SK-N-DZ (cell line): ENCODE measurements around the gene ADAM12.
A peak's percentile ranks its signal among the peaks of the same experiment; 100 is the strongest.
"Not testable (repeated sequence)": the region's sequence is repeated elsewhere in the genome, so short reads cannot be mapped to it uniquely, and the experiment has no call there.

ENCODE experiments used
- DNase-seq: peaks from one replicate; pipeline ENCODE4 v3.0.0-alpha.2; 2015; ENCODE audit warnings: low spot score

The ADAM12 gene

DNA sequence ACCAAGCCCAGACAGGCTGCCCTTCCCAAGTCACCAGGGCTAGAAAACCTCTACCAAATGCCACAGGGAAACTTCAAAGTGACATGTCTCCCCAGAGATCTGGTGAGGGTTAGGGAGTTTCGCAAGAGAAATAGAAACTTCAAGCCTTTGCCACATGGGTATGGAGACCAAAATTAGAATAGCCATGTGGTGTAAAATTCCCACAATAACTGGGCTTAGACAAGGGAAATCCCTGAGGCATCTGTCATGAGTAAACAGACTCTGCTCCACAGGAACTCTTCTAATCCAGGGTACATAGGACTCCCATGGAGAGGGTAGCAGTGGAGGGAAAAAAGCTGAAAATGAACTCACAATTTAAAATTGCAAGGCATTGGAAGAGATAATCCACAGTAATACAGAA lies 14.3 kb downstream of the ADAM12 start:
- DNase-seq: no peak

DNA sequence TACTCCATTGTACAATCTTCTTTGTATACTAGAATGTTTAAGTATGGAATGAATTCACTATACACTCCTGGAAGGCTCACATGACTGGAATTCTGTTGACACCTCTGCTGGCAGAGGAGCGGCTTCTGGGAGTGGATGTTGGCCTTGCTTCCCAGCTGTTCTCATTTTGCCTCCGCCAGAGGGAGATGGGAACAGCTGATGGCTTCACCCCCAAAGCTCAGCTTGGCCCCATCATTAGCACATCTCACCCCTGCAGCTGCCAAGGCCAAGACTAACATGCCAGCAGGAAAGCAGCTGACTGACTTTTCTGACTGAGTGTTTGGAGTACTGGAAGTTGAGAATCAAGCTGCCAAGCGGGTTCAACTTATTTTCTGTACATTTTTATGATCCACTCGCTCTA lies 15.1 kb downstream of the ADAM12 start:
- no peak for DNase-seq

DNA sequence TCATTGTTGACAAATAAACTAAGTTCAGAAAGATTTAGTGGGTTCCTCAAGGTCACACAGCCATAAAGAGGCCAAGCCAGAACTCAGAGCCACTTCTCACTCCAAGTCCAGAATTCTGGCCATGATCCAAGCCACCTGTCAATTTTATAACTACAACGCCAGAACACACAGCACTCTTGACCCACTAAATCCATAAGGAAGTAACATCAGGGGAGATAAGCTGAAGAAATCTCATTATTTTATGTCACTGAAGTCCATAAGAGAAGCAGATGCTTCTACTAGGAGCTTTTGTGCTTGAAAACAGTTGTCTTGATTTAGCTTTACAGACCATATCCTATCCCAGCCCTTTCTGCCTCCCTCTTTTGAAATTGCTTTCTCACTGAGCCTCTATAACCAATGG lies 15.9 kb downstream of the ADAM12 start:
- no peak for DNase-seq

DNA sequence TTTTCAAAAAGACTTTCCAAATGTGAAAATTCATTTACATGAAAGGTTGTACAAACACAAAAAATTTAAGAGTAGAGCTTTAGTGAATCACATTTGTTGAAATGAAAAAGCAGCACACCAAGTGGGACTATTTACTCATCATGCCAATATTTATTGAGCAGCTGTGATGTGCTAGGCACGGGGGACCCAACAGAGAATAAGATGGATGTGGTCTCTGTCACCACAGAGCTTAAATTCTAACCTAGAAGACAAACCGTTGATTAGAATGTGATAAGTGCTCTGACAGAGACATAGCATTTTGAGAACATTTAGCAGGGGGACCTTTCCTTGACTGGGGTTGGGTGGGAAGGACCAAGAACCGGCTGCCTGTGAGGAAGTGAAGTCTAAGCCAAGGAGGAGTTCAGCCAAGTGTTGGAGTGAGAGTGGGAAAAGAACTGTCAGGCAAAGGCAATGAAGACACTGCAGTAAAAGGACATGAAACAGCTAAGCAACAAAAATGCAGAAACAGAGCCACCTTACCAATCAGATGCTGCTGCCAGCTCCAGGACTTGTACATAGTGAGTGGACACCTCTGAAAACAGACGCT lies 19.1 kb downstream of the ADAM12 start:
- no peak for DNase-seq

DNA sequence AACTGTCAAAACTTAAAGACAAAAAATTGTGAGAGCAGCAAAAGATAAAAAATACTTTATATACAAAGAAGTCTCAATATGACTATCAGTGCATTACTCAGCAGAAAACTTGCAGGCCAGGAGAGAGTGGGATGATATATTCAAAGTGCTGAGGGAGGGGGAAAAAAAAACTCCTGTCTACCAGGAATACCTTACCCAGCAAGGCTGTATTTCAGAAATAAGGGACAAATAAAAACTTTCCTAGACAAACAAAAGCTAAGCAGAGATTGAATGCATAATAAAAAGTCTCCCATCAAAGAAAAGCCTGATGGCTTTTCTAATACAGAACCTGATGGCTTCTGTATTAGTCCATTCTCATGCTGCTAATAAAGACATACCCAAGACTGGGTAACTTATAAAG lies 31.1 kb downstream of the ADAM12 start:
- no peak for DNase-seq

DNA sequence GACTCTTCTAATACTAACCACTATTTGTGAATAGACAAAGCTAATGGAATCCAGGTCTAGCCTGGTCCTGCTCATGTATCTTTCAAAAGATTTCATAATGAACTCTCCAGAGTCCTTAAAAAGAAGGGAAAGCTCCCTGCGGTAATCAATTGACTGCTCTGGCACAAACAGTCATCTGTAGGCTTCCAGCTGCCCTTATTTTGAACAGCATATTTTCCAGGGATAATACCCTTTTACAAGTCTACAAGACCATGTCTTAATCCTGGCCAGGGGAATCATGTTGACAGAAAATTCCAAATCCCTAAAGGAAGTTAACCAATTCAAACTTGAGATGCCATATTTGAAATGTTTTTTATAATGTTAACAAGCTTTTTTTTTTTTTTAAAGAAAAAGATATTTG lies 34.6 kb downstream of the ADAM12 start:
- no peak for DNase-seq

DNA sequence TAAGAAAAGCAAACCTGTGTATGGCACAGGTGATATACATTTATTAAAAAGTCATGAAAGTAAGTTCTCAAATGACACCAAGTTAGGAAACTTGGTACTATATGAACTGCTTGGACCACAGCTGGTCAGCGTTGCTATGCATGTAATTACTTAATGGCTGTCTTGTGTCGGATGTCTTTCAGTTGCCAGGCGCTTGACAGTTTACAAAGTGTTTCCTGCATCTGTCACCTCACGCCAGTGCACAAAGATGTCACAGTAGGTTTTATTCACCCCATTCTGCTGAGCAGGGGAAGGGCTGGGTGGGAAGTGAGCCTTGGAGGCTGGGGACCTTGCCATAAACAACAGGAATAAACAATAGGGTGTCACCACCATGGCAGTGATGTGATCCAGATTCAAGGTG lies 35.8 kb downstream of the ADAM12 start:
- no peak for DNase-seq

DNA sequence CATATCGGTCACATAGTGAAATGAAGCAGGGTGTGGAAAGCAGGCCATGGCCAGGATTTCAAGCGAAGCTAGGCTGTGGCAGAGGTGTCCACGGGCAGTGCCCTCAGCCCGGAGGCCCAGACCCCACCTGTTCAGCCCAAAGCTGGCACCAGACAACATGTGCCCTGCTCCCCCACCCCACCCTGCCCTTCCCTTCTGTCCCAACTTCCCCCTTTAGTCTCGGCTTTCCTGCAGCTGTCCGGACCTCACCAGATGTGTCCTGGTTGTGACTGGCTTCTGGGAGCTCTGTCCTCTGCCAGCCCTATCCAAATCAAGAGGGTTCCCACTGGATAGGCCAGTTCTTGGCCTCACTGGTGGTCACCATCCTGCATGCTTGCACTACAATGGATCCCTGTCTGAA lies 37.3 kb downstream of the ADAM12 start:
- no peak for DNase-seq

DNA sequence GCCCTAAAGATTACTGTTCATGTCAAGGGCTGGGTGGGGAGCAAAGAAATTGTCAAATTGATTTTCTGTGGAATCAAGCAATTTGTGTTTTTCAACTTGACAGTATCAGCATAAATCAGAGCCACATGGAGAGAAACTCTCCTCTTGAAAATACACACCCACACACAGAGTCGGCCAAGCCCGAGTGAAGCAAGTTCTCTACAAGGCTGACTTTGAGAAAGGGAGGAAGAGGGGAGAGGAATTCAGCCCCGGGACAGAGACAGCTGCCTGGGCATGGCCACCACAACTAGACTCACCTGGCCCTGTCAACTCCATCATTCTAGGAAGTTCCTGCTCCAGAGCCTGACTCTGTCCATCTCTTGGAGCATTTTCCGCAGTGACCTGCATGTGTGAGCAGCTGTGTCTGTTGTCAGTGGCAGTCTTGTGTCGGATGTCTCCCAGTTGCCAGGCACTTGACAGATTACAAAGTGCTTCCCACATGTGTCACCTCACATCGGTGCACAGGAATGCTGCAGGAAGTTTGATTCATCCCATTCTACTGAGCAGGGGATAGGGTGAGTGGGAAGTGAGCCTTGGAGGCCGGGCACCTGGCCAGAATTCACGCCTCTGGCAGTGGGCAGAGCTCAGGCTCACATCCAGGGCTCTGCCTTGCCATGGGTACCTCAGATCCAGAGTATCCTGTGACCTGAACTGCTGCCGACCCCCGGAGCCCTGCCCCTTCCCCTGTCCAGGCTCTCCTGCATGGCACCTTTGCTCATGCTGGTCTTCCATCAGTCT lies 37.9 kb downstream of the ADAM12 start:
- no peak for DNase-seq

DNA sequence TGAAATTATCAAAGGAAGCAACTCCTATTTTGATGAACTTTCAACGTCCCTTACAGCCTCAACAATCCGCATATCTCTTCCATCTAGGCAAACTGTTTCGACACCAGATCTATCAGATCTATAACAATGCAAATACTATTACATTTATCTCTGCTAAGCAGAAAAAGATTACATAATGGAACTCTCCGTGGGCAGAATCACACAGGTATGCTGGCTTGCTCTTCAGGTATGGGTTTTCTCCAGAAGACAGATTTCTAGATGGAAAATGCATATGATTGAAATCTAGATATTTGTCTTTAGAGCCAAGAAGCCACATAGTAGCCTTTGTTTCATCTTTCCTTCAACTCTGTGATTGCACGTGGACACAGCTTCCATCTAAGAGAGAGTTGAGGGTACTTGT lies 38.6 kb downstream of the ADAM12 start:
- no peak for DNase-seq

DNA sequence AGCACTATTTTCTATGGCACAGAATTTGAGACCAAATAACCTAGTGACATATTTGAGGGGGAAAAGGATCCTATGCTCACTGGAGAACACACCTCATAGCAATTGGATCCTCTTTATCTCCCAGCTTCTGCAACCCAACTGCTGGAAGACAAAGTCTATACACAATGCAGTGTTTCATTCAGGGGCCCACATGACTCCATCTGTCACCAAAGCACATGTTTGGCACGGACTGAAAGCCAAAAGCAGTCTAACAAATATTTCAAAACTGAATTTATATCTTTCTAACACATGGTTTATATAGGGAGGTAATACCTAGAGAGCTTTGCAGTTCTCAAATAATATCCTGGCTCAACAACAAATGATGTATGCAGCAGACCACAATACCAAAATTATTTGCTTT lies 39.2 kb downstream of the ADAM12 start:
- DNase-seq: no peak

DNA sequence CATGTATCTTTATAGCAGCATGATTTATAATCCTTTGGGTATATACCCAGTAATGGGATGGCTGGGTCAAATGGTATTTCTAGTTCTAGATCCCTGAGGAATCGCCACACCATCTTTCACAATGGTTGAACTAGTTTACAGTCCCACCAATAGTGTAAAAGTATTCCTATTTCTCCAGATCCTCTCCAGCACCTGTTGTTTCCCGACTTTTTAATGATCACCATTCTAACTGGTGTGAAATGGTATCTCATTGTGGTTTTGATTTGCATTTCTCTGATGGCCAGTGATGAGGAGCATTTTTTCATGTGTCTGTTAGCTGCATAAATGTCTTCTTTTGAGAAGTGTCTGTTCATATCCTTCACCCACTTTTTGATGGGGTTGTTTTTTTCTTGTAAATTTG lies 44.8 kb downstream of the ADAM12 start:
- not testable (repeated sequence) for DNase-seq

DNA sequence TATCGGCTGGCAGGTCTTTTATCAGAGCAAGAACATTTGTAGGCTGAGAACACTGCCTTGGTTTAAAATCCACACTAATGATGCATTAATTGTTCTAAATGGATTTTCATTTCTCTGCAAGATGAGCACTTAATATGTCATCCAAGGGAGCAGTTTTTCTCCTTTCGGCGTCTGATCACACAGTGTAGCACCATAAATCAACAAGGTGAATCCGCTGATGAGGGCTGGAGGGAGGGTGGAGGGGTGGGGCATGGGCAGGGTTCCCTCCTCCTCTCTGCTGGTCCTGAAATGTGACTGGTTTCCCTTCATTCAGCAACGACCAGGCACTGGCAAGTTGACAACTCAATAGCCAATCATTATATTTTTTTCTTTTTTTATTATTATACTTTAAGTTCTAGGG lies 45.6 kb downstream of the ADAM12 start:
- DNase-seq: no peak

DNA sequence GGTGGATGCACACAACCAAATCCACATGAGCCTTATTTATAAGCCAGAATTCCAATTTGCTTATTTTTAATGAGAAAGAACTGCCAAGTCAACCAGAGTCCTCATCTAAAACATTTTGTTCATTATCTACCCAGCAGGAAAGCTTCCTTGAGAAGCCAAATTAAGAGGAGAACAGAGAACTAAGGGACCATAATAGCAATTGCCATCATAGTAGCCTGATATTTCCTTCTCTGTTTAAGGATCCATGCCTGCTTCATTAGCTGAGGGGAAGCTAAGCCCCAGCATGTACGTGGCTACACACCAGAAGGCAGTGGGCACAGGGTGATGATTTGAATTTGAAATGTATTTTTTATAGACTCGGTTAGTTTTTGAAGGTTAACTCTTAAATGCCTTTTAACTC lies 46.8 kb downstream of the ADAM12 start:
- DNase-seq: no peak

DNA sequence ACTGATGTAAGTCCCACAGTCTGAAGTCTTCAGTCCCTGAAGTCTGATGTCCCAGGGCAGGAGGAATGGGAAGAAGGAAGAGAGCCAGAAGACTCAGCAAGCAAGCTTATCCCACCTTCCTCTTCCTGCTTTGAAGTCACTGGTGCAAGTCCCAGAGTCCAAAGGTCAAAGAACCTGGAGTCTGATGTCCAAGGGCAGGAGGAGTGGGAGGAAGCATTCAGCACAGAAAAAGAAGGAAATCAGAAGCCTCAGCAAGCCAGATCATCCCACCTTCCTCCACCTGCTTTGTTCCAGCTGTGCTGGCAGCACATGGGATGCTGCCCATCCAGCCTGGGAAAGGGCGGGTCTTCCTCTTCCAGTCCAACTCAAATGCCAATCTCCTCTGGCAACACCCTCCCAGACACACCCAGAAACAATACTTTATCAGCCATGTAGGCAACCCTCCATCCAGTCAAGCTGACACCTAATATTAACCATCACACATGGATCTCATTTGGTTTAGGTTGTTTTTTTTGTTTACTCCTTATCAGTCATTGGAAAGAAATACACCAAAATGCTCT lies 50.9 kb downstream of the ADAM12 start:
- no peak for DNase-seq

DNA sequence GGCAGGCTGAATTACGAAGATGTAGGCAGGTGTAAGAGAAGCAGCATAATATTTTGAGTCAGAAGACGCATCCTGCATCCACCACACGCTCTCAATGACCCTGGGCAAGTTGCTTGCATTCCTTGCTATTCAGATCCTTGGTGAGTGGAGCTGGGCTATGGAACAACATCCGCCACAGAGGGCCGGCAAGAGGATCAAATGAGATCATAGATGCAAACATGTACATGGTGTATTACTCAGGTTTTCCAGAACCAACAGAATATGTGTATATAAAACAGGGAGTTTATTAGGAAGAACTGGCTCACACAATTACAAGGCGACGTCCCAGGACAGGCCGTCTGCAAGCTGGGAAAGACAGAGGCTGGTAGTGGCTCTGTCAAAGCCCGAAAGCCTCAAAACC lies 51.5 kb downstream of the ADAM12 start:
- no peak for DNase-seq

DNA sequence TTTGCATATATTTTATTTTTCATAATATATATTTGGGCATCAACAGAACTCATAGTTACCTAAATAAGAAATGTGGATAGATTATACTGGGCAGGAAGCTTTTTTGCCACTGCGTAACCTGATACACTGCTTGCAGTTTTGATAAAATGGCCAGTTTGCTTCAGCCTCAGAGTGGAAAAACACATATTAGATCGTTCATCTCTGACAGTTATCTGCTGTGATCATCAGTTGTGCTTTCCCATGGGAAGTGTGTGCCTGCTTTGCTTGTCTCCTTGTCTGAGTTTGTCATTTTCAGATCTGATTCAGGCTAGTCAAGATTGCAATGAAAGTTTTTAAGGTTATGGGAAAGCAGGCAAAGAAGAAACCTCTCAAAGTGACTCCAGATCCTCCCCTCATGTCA lies 54.0 kb downstream of the ADAM12 start:
- DNase-seq: no peak

DNA sequence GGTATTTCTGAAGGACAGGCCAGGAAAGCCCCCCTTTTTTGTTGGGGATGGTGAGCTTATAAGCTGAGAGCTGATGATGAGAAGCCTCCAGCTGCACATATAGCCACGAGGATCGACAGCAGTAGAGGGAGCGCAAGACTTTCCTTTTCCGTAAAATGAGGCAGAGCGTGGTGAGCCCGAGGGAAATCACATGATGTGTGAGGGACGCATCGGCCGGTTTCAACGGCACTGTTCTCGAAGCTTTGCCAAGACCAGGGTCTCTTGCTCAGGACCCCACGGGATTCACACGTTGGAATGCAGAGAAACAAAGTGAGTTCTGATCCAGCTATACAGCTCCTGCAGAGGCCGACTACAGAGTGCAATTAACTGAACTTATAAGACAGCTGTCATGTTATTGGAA lies 55.7 kb downstream of the ADAM12 start:
- no peak for DNase-seq

DNA sequence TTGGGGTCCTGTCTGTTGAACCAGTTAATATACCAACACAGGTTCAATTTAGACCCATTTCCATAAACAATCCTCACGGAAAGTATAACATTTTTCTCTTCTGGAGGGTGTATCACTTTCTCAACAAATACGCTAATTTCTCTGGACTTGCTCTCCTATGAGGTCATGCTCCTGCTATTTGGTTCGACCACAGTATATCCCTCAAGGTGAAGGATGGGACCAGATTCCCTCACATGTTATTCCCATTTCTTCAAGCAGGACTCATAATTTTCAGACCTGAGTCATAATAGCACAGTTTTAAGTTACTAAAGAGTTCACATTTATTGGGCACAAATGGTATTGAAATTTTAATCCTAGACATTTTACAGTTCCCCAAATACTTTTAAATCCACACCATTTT lies 57.2 kb downstream of the ADAM12 start:
- DNase-seq: no peak

DNA sequence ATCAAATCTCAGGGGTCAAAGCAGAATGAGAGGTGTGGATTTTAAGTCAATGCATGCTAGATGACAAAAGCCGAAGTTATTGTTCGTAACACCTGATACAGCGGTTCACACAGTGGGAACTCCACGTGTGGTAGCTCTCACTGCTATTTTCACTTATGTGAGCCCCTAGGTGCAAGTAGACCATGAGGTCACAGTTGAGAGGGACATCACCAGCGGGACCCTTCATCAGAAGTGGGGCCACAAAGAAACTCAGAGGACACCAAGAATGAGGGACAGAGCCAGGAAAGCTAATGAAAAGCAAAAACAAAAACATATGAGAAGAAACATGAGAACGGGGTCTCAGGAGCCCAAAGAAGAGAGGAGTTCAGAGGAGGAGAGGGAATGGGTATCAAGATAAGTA lies 63.5 kb downstream of the ADAM12 start:
- no peak for DNase-seq

DNA sequence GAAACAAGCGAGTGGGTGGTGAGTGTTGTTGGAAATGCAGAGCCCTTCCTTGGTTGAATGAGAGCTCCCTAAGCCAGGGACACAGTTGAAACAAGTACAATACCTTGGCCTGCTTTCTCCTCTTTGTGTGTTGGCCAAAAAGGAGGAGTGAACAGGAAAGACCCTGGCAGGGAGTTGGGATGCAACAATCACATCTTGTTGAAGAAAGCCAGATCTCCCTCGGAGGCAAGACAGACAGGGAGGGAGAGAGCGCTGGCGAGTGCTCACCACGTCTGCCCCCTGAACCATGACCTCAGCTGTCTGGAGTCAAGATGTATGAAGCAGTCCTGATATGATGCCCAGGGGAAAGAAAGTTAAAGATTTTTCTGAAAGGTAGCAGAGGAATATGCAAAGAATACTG lies 66.8 kb downstream of the ADAM12 start:
- peak; percentile 4 for DNase-seq

DNA sequence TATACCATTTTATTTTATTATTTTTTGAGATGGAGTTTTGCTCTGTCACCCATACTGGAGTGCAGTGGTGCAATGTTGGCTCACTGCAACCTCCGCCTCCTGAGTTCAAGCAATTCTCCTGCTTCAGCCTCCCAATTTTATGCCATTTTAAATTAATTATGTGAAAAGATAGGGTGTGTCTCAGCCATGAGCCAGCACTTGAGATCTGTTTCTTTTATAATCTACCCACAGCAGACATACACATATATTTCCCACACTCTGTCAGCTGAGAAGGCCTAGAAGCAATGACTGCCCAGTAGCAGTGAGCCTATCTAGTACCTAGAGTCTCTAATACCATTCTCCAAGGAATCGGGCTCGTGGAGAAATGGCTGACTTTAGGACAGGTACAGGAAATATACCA lies 70.5 kb downstream of the ADAM12 start:
- no peak for DNase-seq

DNA sequence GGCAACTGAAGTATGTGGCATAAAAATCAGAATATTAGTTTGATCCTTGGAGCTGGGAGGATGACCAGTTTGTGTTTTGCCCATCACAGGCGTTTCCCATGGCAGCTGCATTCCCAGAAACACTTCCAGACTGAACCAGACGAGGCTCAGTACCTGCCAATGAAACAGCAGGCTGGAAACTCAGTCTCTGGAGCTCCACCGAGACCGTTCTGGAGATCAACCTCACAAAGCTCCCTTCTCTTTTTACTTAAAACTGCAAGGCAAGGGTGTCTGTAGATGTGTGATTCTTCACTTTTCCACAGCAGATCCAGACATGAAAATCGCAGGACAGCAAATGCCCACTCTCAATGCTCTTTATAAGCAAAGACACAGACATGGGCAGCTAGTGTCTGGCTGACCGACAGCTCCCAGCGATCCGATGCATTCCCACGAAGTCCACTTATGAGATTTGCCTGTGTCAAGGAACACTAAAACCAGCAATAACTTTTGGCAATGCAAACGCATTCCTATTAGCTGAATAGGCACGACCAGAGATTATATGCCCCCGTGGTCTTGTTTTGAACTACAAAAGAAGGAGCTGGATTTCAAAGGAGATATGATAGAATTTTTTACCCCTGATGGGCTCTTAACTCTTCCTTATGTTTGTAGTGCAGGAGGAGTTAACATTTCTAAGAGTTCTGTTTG lies 72.6 kb downstream of the ADAM12 start:
- DNase-seq: no peak
